NB4 (cell line): Measurements from ENCODE around the gene PPP1CC.

Experiments
- CTCF ChIP-seq: IDR thresholded peaks from one replicate; pipeline ENCODE4 v1.5.1; 2012; ENCODE audit warnings: low read depth, low read length
- MAX ChIP-seq: IDR thresholded peaks from 2 replicates; pipeline ENCODE4 v1.6.1; 2011; ENCODE audit warnings: low read depth, low read length
- MYC ChIP-seq: IDR thresholded peaks from 2 replicates; pipeline ENCODE4 v1.6.1; 2011; ENCODE audit warnings: low read depth, low read length
- POLR2A ChIP-seq: IDR thresholded peaks from 2 replicates; pipeline ENCODE4 v1.6.1; 2011; ENCODE audit warnings: mild to moderate bottlenecking; ENCODE audit not compliant: insufficient read length; ENCODE audit errors: extremely low read depth

- no peak for TF ChIP-seq CTCF
- no peak for TF ChIP-seq MAX
- no peak for TF ChIP-seq POLR2A
- no peak for TF ChIP-seq MYC
Observed at GRCh38 chr12:110718222-110718908, 24.3 kb downstream of the PPP1CC start.
